B cell (primary cell): Measurements from ENCODE around the gene RBBP8.

Experiments
- EZH2 ChIP-seq: IDR thresholded peaks from 2 replicates; pipeline ENCODE4 v1.6.1; 2012; ENCODE audit warnings: borderline replicate concordance, low read depth, mild to moderate bottlenecking, moderate library complexity, low read length; ENCODE audit not compliant: insufficient read depth, poor library complexity, severe bottlenecking
- TF ChIP-seq, protein P1 (sequence below): fragments of 200-600 bp; IDR thresholded peaks from one replicate; pipeline ENCODE4 v1.8.0; 2022; ENCODE audit warnings: antibody characterized with exemption, mild to moderate bottlenecking

DNA sequence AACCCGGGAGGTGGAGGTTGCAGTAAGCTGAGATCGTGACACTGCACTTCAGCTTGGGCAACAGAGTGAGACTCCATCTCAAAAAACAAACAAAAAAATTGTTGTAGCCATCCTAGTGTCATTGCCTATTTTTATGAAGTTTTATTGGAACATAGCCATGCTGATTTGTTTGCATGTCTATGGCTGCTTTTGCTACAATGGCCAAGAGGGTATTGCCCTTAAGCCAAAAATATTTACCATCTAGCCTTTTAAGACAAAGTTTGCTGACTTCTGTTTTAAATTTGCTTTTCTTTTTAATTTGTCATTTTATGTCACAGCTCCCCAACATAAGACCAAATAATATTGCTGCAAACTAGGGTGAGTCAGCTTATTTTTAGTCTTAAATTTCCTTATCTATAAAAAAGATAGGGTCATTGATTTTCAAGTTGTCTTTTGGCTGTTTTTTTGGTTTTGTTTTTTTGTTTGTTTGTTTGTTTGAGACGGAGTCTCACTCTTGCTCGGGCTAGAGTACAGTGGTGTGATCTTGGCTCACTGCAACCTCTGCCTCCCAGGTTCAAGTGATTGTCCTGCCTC, 132.2 kb downstream of the RBBP8 start:
- TF ChIP-seq, protein P1, sequence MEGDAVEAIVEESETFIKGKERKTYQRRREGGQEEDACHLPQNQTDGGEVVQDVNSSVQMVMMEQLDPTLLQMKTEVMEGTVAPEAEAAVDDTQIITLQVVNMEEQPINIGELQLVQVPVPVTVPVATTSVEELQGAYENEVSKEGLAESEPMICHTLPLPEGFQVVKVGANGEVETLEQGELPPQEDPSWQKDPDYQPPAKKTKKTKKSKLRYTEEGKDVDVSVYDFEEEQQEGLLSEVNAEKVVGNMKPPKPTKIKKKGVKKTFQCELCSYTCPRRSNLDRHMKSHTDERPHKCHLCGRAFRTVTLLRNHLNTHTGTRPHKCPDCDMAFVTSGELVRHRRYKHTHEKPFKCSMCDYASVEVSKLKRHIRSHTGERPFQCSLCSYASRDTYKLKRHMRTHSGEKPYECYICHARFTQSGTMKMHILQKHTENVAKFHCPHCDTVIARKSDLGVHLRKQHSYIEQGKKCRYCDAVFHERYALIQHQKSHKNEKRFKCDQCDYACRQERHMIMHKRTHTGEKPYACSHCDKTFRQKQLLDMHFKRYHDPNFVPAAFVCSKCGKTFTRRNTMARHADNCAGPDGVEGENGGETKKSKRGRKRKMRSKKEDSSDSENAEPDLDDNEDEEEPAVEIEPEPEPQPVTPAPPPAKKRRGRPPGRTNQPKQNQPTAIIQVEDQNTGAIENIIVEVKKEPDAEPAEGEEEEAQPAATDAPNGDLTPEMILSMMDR = no peak
- TF ChIP-seq EZH2 = no peak
